IMR-90 (cell line): Measurements from ENCODE around the gene FMN1. TPM values are rescaled to one million over a fixed set of nuclear protein-coding genes. Genes with fewer than 3 reads are reported as not detected.
A peak's percentile ranks its signal among the peaks of the same experiment; 100 is the strongest.

Experiments used
- ATAC-seq: fragments of 200-7000 bp; cut with Tn5 transposase; 2 replicates; pipeline ENCODE4 v1.9.1; 2020; ENCODE audit warnings: low read depth, mild to moderate bottlenecking, moderate library complexity
- BruUV-seq: library from RNA; stranded (reverse); fragments of 400-500 nt; replicated peaks from 2 replicates; lab custom pipeline; 2021; lab: Mats Ljungman, UMichigan
- CTCF ChIA-PET: fragments of 300-600 bp; formaldehyde crosslinking; extraction: SDS; loops from one replicate; lab custom pipeline; 2021; ENCODE audit warnings: antibody characterized with exemption; lab: Yijun Ruan, JAX
- POLR2A ChIA-PET: fragments of 300-600 bp; sonication (Branson Sonifier 250); formaldehyde crosslinking; loops from one replicate; lab custom pipeline; 2022; ENCODE audit warnings: antibody characterized with exemption; ENCODE audit not compliant: unreplicated experiment; lab: Charles Lee
- DNase-seq: peaks from one replicate; pipeline ENCODE4 v3.0.0; 2013
- H2AFZ ChIP-seq: replicated peaks from 2 replicates; pipeline ENCODE3; 2013; ENCODE audit warnings: low read length, mild to moderate bottlenecking; ENCODE audit not compliant: poor library complexity
- H2AK5ac ChIP-seq: 2 replicates; pipeline ENCODE4 v1.6.1; 2013; ENCODE audit warnings: low read depth, low read length, inconsistent platforms
- H2AK9ac ChIP-seq: replicated peaks from 2 replicates; pipeline ENCODE3; 2013; ENCODE audit warnings: mild to moderate bottlenecking, low read depth, low read length, moderate library complexity; ENCODE audit not compliant: poor library complexity
- H2BK120ac ChIP-seq: 2 replicates; pipeline ENCODE4 v1.6.1; 2013; ENCODE audit warnings: low read depth, low read length, inconsistent platforms
- H2BK15ac ChIP-seq: 3 replicates; pipeline ENCODE4 v1.6.1; 2013; ENCODE audit warnings: low read depth, low read length, inconsistent platforms
- H2BK20ac ChIP-seq: 2 replicates; pipeline ENCODE4 v1.6.1; 2013; ENCODE audit warnings: low read depth, mild to moderate bottlenecking, inconsistent platforms, low read length, moderate library complexity
- H2BK5ac ChIP-seq: 2 replicates; pipeline ENCODE4 v1.6.1; 2013; ENCODE audit warnings: mild to moderate bottlenecking, low read depth, low read length, inconsistent platforms; ENCODE audit not compliant: poor library complexity, severe bottlenecking
- H3K14ac ChIP-seq: replicated peaks from 2 replicates; pipeline ENCODE4 v1.6.1; 2013; ENCODE audit warnings: low read depth, low read length, inconsistent platforms
- H3K18ac ChIP-seq: 2 replicates; pipeline ENCODE4 v1.6.1; 2013; ENCODE audit warnings: low read depth, low read length, control low read depth
- H3K23ac ChIP-seq: 2 replicates; pipeline ENCODE4 v1.6.1; 2013; ENCODE audit warnings: low read depth, low read length, inconsistent platforms
- H3K27ac ChIP-seq: 2 replicates; pipeline ENCODE4 v1.5.1; 2013; ENCODE audit warnings: mild to moderate bottlenecking, control low read depth, low read length; ENCODE audit not compliant: insufficient read depth
- H3K27me3 ChIP-seq: 2 replicates; pipeline ENCODE4 v1.6.1; 2013; ENCODE audit warnings: low read length; ENCODE audit not compliant: control insufficient read depth, insufficient read depth
- H3K36me3 ChIP-seq: 2 replicates; pipeline ENCODE4 v1.6.1; 2013; ENCODE audit warnings: low read length, mixed read lengths; ENCODE audit not compliant: control insufficient read depth, insufficient read depth
- H3K4ac ChIP-seq: 2 replicates; pipeline ENCODE4 v1.6.1; 2013; ENCODE audit warnings: low read depth, low read length, inconsistent platforms
- H3K4me1 ChIP-seq: 2 replicates; pipeline ENCODE4 v1.6.1; 2013; ENCODE audit warnings: low read length, mixed read lengths; ENCODE audit not compliant: control insufficient read depth, insufficient read depth
- H3K4me2 ChIP-seq: 2 replicates; pipeline ENCODE4 v1.6.1; 2013; ENCODE audit warnings: low read depth, mild to moderate bottlenecking, control low read depth, low read length, moderate library complexity
- H3K4me3 ChIP-seq: 2 replicates; pipeline ENCODE4 v1.5.1; 2013; ENCODE audit warnings: low read depth, mild to moderate bottlenecking, control low read depth, low read length, moderate library complexity; ENCODE audit not compliant: insufficient read depth
- H3K56ac ChIP-seq: 2 replicates; pipeline ENCODE4 v1.6.1; 2013; ENCODE audit warnings: low read length, inconsistent platforms; ENCODE audit not compliant: insufficient read depth; ENCODE audit errors: extremely low read depth
- H3K79me1 ChIP-seq, 2 experiments: 2 replicates each; pipeline ENCODE4 v1.6.1; 2013; ENCODE audit warnings: low read length in 2 of 2, inconsistent platforms in 1 of 2, low read depth in 1 of 2
- H3K9ac ChIP-seq: 2 replicates; pipeline ENCODE4 v1.6.1; 2013; ENCODE audit warnings: low read depth, low read length, control low read depth
- H3K9me1 ChIP-seq: 2 replicates; pipeline ENCODE4 v1.6.1; 2013; ENCODE audit warnings: low read length, inconsistent platforms; ENCODE audit not compliant: insufficient read depth
- H3K9me3 ChIP-seq: 2 replicates; pipeline ENCODE4 v1.6.1; 2013; ENCODE audit warnings: low read length; ENCODE audit not compliant: control insufficient read depth, insufficient read depth
- H4K20me1 ChIP-seq: 2 replicates; pipeline ENCODE4 v1.6.1; 2013; ENCODE audit warnings: low read length, inconsistent platforms; ENCODE audit not compliant: insufficient read depth
- H4K5ac ChIP-seq: 2 replicates; pipeline ENCODE4 v1.6.1; 2013; ENCODE audit warnings: mild to moderate bottlenecking, low read depth, low read length, control low read depth
- H4K8ac ChIP-seq, 2 experiments: 2 replicates each; pipeline ENCODE4 v1.6.1; 2013; ENCODE audit warnings: low read depth in 2 of 2, low read length in 2 of 2, control low read depth in 1 of 2, inconsistent platforms in 1 of 2
- H4K91ac ChIP-seq: 2 replicates; pipeline ENCODE4 v1.6.1; 2013; ENCODE audit warnings: low read depth, low read length, inconsistent platforms; ENCODE audit not compliant: insufficient read depth
- CHD1 ChIP-seq: IDR thresholded peaks from 2 replicates; pipeline ENCODE4 v1.6.1; 2012; ENCODE audit warnings: low read depth, low read length, improper control_type of control experiment
- CTCF ChIP-seq: conservative IDR thresholded peaks from 2 replicates; pipeline ENCODE4 v1.5.1; 2012; ENCODE audit warnings: mild to moderate bottlenecking, low read depth, low read length, improper control_type of control experiment
- ELK1 ChIP-seq: fragments of 150-350 bp; IDR thresholded peaks from 2 replicates; pipeline ENCODE4 v1.6.1; 2016; ENCODE audit warnings: low read depth, mild to moderate bottlenecking, low read length, moderate library complexity, borderline replicate concordance
- MAFK ChIP-seq: IDR thresholded peaks from 2 replicates; pipeline ENCODE4 v1.6.1; 2012; ENCODE audit warnings: low read depth, low read length, improper control_type of control experiment
- MAZ ChIP-seq: IDR thresholded peaks from 2 replicates; pipeline ENCODE4 v1.6.1; 2012; ENCODE audit warnings: low read depth, mild to moderate bottlenecking, low read length, improper control_type of control experiment, moderate library complexity, borderline replicate concordance
- NFE2L2 ChIP-seq: fragments of 150-350 bp; IDR thresholded peaks from 2 replicates; pipeline ENCODE4 v1.6.1; 2016; ENCODE audit warnings: low read depth, mild to moderate bottlenecking, low read length
- RAD21 ChIP-seq: IDR thresholded peaks from 2 replicates; pipeline ENCODE4 v1.6.1; 2012; ENCODE audit warnings: low read length, improper control_type of control experiment
- RFX5 ChIP-seq: IDR thresholded peaks from 2 replicates; pipeline ENCODE4 v1.8.0; 2012; ENCODE audit warnings: low read depth, mild to moderate bottlenecking, low read length, moderate library complexity
- USF2 ChIP-seq: fragments of 150-350 bp; IDR thresholded peaks from 2 replicates; pipeline ENCODE4 v1.6.1; 2017; ENCODE audit warnings: mild to moderate bottlenecking, antibody characterized with exemption, low read length, low read depth
- WGBS, 2 experiments: methylation state at CpG; one replicate each; pipeline versions ENCODE4 v1.1.5 to v1.1.7; 2013; ENCODE audit warnings: missing lambda C conversion rate in 2 of 2; ENCODE audit not compliant: insufficient read length in 1 of 2; ENCODE audit errors: extremely low coverage in 2 of 2; 5-methylcytosine and 5-hydroxymethylcytosine counted together
- dilution Hi-C: fragments of 300-500 bp; cut with HindIII; formaldehyde crosslinking; loops from one replicate; pipeline ENCODE4 v1.14.3; 2018; ENCODE audit warnings: low sequenced_read_pairs; ENCODE audit not compliant: unreplicated experiment
- in situ Hi-C: fragments of 300-500 bp; cut with MboI; formaldehyde crosslinking; loops from 3 replicates; pipeline ENCODE4 v1.14.3; 2019; ENCODE audit warnings: low sequenced_read_pairs, inconsistent platforms, mixed read lengths
- intact Hi-C: fragments of 100-400 bp; cut with micrococcal nuclease; formaldehyde crosslinking; loops from 2 replicates; pipeline ENCODE4 v1.10.0; 2022
- polyA plus RNA-seq, 3 experiments: library from polyadenylated mRNA; depleted of rRNA; stranded (reverse); fragments of >200 nt; gene quantifications; 2 replicates each; pipeline ENCODE4 v1.2.3, GENCODE V29; 2012; ENCODE audit warnings: low replicate concordance in 1 of 3
- total RNA-seq: library from RNA; depleted of rRNA; stranded (reverse); fragments of >200 nt; gene quantifications from 2 replicates; pipeline ENCODE4 v1.2.3, GENCODE V29; 2012

FMN1 gene
- total and polyA plus RNA-seq, 2 of the 4 experiments (the other 2 are of a cell fraction), result 7.3 to 17.6 TPM

- no peak for ATAC-seq
- no peak overlapping the region for H2BK20ac ChIP-seq
- peaks cover 4% of the 10 kb centered on the region for H3K36me3 ChIP-seq
- no peaks in the 10 kb centered on the region for H4K20me1 ChIP-seq
- H3K9ac ChIP-seq, result no peak overlapping the region
- H4K91ac ChIP-seq, result no peak overlapping the region
- H2BK5ac ChIP-seq, result no peak overlapping the region
- no peak overlapping the region for H3K27ac ChIP-seq
- H2AK5ac ChIP-seq, result no peak overlapping the region
- peaks cover 4% of the 10 kb centered on the region for H3K9me1 ChIP-seq
- no peak overlapping the region for H3K4me2 ChIP-seq
- POLR2A ChIA-PET, result no interaction called here
- H4K5ac ChIP-seq, result no peak overlapping the region
- no peak overlapping the region for H2AFZ ChIP-seq
- TF ChIP-seq MAZ (no peak), RFX5 (no peak), CHD1 (no peak), NFE2L2 (no peak), ELK1 (no peak), CTCF (no peak), RAD21 (no peak), MAFK (no peak), USF2 (no peak)
- H3K79me1 ChIP-seq, result peaks cover 11 to 43% of the 10 kb centered on the region in 2 experiments
- CTCF ChIA-PET, result no interaction called here
- no CpG with 5 or more reads among the region's 4 CpGs for WGBS, 2 experiments
- H3K56ac ChIP-seq, result no peak overlapping the region
- H2BK15ac ChIP-seq, result no peak overlapping the region
- no peak overlapping the region for H3K18ac ChIP-seq
- no peak for DNase-seq
- H3K23ac ChIP-seq, result no peak overlapping the region
- H3K14ac ChIP-seq, result no peak overlapping the region
- no peak overlapping the region for H2AK9ac ChIP-seq
- dilution Hi-C loops (no loop called here), intact Hi-C loops (no loop called here), in situ Hi-C loops (no loop called here)
- peak overlapping the region in 1 of 2 experiments; percentile 8; a peak in 1 of 4 replicates for H4K8ac ChIP-seq
- H3K4me3 ChIP-seq, result no peak overlapping the region
- no peaks in the 10 kb centered on the region for H3K27me3 ChIP-seq
- no peak overlapping the region for H2BK120ac ChIP-seq
- H3K4ac ChIP-seq, result no peak overlapping the region
- H3K4me1 ChIP-seq, result peaks cover 8% of the 10 kb centered on the region; the same call in 1 of the 2 replicates
- no TSS peak for BruUV-seq
- peaks cover 2% of the 10 kb centered on the region; the same call in 1 of the 2 replicates for H3K9me3 ChIP-seq
Measured at GRCh38 chr15:32778391-32779176, 415.9 kb downstream of the FMN1 start.
